HEK293T (cell line): Measurements from ENCODE around the gene NUP62.

Experiments
- BHLHE40 ChIP-seq: fragments of 450-650 bp; IDR thresholded peaks from 2 replicates; pipeline ENCODE4 v1.6.1; 2016; ENCODE audit warnings: mild to moderate bottlenecking, moderate library complexity, borderline replicate concordance
- CTBP1 ChIP-seq: fragments of 450-650 bp; IDR thresholded peaks from 2 replicates; pipeline ENCODE4 v1.6.1; 2016; ENCODE audit warnings: borderline replicate concordance
- ELF4 ChIP-seq: fragments of 450-650 bp; IDR thresholded peaks from 2 replicates; pipeline ENCODE4 v1.6.1; 2017; ENCODE audit warnings: antibody characterized with exemption
- FOXA1 ChIP-seq: fragments of 450-650 bp; IDR thresholded peaks from 2 replicates; pipeline ENCODE4 v1.6.1; 2016; ENCODE audit warnings: mild to moderate bottlenecking
- FOXK2 ChIP-seq: fragments of 450-650 bp; IDR thresholded peaks from 2 replicates; pipeline ENCODE4 v1.6.1; 2016; ENCODE audit warnings: mild to moderate bottlenecking
- HDGF ChIP-seq: fragments of 450-650 bp; IDR thresholded peaks from 2 replicates; pipeline ENCODE4 v1.6.1; 2017; ENCODE audit warnings: antibody characterized with exemption, borderline replicate concordance
- L3MBTL2 ChIP-seq: fragments of 450-650 bp; conservative IDR thresholded peaks from 2 replicates; pipeline ENCODE4 v1.6.1; 2016; ENCODE audit warnings: mild to moderate bottlenecking
- LEF1 ChIP-seq: fragments of 450-650 bp; IDR thresholded peaks from 2 replicates; pipeline ENCODE4 v1.6.1; 2017; ENCODE audit warnings: mild to moderate bottlenecking, borderline replicate concordance
- SP1 ChIP-seq: fragments of 450-650 bp; IDR thresholded peaks from 2 replicates; pipeline ENCODE4 v1.6.1; 2017
- SUZ12 ChIP-seq: fragments of 450-650 bp; IDR thresholded peaks from 2 replicates; pipeline ENCODE4 v1.6.1; 2016; ENCODE audit warnings: mild to moderate bottlenecking
- TARDBP ChIP-seq: fragments of 450-650 bp; IDR thresholded peaks from 2 replicates; pipeline ENCODE4 v1.6.1; 2016
- ZNF384 ChIP-seq: fragments of 450-650 bp; IDR thresholded peaks from 2 replicates; pipeline ENCODE4 v1.6.1; 2016

- TF ChIP-seq CTBP1 (no peak), SP1 (no peak), L3MBTL2 (no peak), FOXA1 (no peak), HDGF (no peak), ELF4 (no peak), TARDBP (no peak), FOXK2 (no peak), LEF1 (no peak), BHLHE40 (no peak), ZNF384 (no peak), SUZ12 (no peak)
Measured at GRCh38 chr19:49940482-49940791, 11.1 kb upstream of the NUP62 start.
